ENCODE measurements around the gene ONECUT3.

The ONECUT3 gene

GRCh38 chr19:1814833-1815604 lies 61.7 kb downstream of the ONECUT3 start:
- no peak for DNase-seq (ENCODE audit: low read depth)
- H3K4me3 ChIP-seq (ENCODE audit: low read length), result no peak overlapping the region
- TF ChIP-seq CTCF (conservative IDR thresholded peaks at IDR 0.05; ENCODE audit: low read length), result no peak

- no peak for TF ChIP-seq CTCF (conservative IDR thresholded peaks at IDR 0.05; ENCODE audit: low read length)
- no peak for DNase-seq (ENCODE audit: low read depth)
- no peak overlapping the region for H3K4me3 ChIP-seq (ENCODE audit: low read length)
Measured at GRCh38 chr19:1815605-1816529, 62.6 kb downstream of the ONECUT3 start.

GRCh38 chr19:1816530-1817298 lies 63.4 kb downstream of the ONECUT3 start:
- no peak for TF ChIP-seq CTCF (conservative IDR thresholded peaks at IDR 0.05; ENCODE audit: low read length)
- no peak for DNase-seq (ENCODE audit: low read depth)
- H3K4me3 ChIP-seq (ENCODE audit: low read length), result no peak overlapping the region

- TF ChIP-seq CTCF (conservative IDR thresholded peaks at IDR 0.05; ENCODE audit: low read length), result no peak
- no peak overlapping the region for H3K4me3 ChIP-seq (ENCODE audit: low read length)
- no peak for DNase-seq (ENCODE audit: low read depth)
Measured at GRCh38 chr19:1817553-1818179, 64.4 kb downstream of the ONECUT3 start.

- no peak overlapping the region for H3K4me3 ChIP-seq (ENCODE audit: low read length)
- no peak for DNase-seq (ENCODE audit: low read depth)
- no peak for TF ChIP-seq CTCF (conservative IDR thresholded peaks at IDR 0.05; ENCODE audit: low read length)
Measured at GRCh38 chr19:1818549-1819195, 65.4 kb downstream of the ONECUT3 start.

Measured in AG10803 (cell line).